Activated T-cell treated with anti-CD3 and anti-CD28 coated beads, Interleukin-2, amount 50 U/mL, for 4 hours (primary cell): ENCODE measurements around the gene XIRP2. TPM values are rescaled to one million over a fixed set of nuclear protein-coding genes. Genes with fewer than 3 reads are reported as not detected.
"Not testable (repeated sequence)": the region's sequence is repeated elsewhere in the genome, so short reads cannot be mapped to it uniquely, and the experiment has no call there.

ENCODE experiments used
- ATAC-seq, 2 donors: fragments of 200-7000 bp; cut with Tn5 transposase; one replicate each; pipeline ENCODE4 v1.10.0; 2021
- DNase-seq: peaks from one replicate; pipeline ENCODE4 v3.0.0-alpha.2; 2020
- H3K27me3 Mint-ChIP-seq: one replicate; pipeline ENCODE4 v1.8.0; 2021; ENCODE audit warnings: low read depth, mixed read lengths
- H3K36me3 Mint-ChIP-seq: one replicate; pipeline ENCODE4 v1.8.0; 2022; ENCODE audit warnings: mixed read lengths; ENCODE audit not compliant: insufficient read depth
- H3K4me1 Mint-ChIP-seq: one replicate; pipeline ENCODE4 v1.8.0; 2021; ENCODE audit warnings: low read depth, mixed read lengths
- H3K4me3 Mint-ChIP-seq: one replicate; pipeline ENCODE4 v1.8.0; 2021; ENCODE audit warnings: mild to moderate bottlenecking, moderate library complexity, mixed read lengths
- H3K9me3 Mint-ChIP-seq: one replicate; pipeline ENCODE4 v1.8.0; 2021; ENCODE audit warnings: mixed read lengths
- total RNA-seq, 3 donors: library from RNA; stranded (reverse); gene quantifications; one replicate each; pipeline ENCODE4 v1.2.1, GENCODE V29; 2021

XIRP2 gene
- total RNA-seq, 3 donors from 2014 or later: not detected

GRCh38 chr2:167028503-167028902, 140.2 kb downstream of the XIRP2 start:
- Mint-ChIP-seq H3K4me1 (no peaks in the 10 kb centered on the region), H3K27me3 (no peaks in the 10 kb centered on the region), H3K36me3 (no peaks in the 10 kb centered on the region), H3K9me3 (peaks cover 20% of the 10 kb centered on the region), H3K4me3 (no peak overlapping the region)
- no peak for DNase-seq
- no peak for ATAC-seq

- DNase-seq, ATAC-seq, H3K4me3 Mint-ChIP-seq, H3K36me3 Mint-ChIP-seq, H3K4me1 Mint-ChIP-seq, H3K27me3 Mint-ChIP-seq: not testable (repeated sequence)
- peaks cover 27% of the 10 kb centered on the region for H3K9me3 Mint-ChIP-seq
Measured at GRCh38 chr2:167034976-167035375, 146.7 kb downstream of the XIRP2 start.

- Mint-ChIP-seq H3K27me3 (no peaks in the 10 kb centered on the region), H3K9me3 (peaks cover 3% of the 10 kb centered on the region)
Measured at GRCh38 chr2:167048829-167049228, 160.5 kb downstream of the XIRP2 start.

GRCh38 chr2:167049659-167050058, 161.4 kb downstream of the XIRP2 start:
- ATAC-seq: no peak
- H3K4me3 Mint-ChIP-seq: no peak overlapping the region
- H3K4me1 Mint-ChIP-seq: no peaks in the 10 kb centered on the region
- no peak for DNase-seq
- H3K9me3 Mint-ChIP-seq: peaks cover 3% of the 10 kb centered on the region
- no peaks in the 10 kb centered on the region for H3K27me3 Mint-ChIP-seq
- no peaks in the 10 kb centered on the region for H3K36me3 Mint-ChIP-seq

More at GRCh38 chr2:167048829-167049228, 160.5 kb downstream of the XIRP2 start:
- no peak for ATAC-seq
- H3K36me3 Mint-ChIP-seq: no peaks in the 10 kb centered on the region
- DNase-seq: no peak
- no peaks in the 10 kb centered on the region for H3K4me1 Mint-ChIP-seq
- no peak overlapping the region for H3K4me3 Mint-ChIP-seq

- peaks cover 3% of the 10 kb centered on the region for H3K9me3 Mint-ChIP-seq
- ATAC-seq: no peak
- no peaks in the 10 kb centered on the region for H3K36me3 Mint-ChIP-seq
Measured at GRCh38 chr2:167052825-167053224, 164.5 kb downstream of the XIRP2 start.

GRCh38 chr2:167054881-167055280, 166.6 kb downstream of the XIRP2 start:
- no peak for DNase-seq
- no peak overlapping the region for H3K4me3 Mint-ChIP-seq
- H3K36me3 Mint-ChIP-seq: no peaks in the 10 kb centered on the region
- ATAC-seq: no peak
- H3K27me3 Mint-ChIP-seq: no peaks in the 10 kb centered on the region
- no peaks in the 10 kb centered on the region for H3K4me1 Mint-ChIP-seq
- peaks cover 3% of the 10 kb centered on the region for H3K9me3 Mint-ChIP-seq

More at GRCh38 chr2:167052825-167053224, 164.5 kb downstream of the XIRP2 start:
- DNase-seq: no peak
- H3K4me3 Mint-ChIP-seq: no peak overlapping the region
- no peaks in the 10 kb centered on the region for H3K4me1 Mint-ChIP-seq
- H3K27me3 Mint-ChIP-seq: no peaks in the 10 kb centered on the region

GRCh38 chr2:167057446-167057845, 169.2 kb downstream of the XIRP2 start:
- Mint-ChIP-seq H3K4me3 (no peak overlapping the region), H3K4me1 (no peaks in the 10 kb centered on the region), H3K9me3 (peaks cover 5% of the 10 kb centered on the region), H3K36me3 (no peaks in the 10 kb centered on the region), H3K27me3 (no peaks in the 10 kb centered on the region)
- DNase-seq: no peak
- ATAC-seq: no peak

GRCh38 chr2:167059173-167059572, 170.9 kb downstream of the XIRP2 start:
- Mint-ChIP-seq H3K36me3 (no peaks in the 10 kb centered on the region), H3K27me3 (no peaks in the 10 kb centered on the region), H3K9me3 (peaks cover 5% of the 10 kb centered on the region), H3K4me1 (no peaks in the 10 kb centered on the region), H3K4me3 (no peak overlapping the region)
- ATAC-seq: no peak
- no peak for DNase-seq

- Mint-ChIP-seq H3K9me3 (peaks cover 3% of the 10 kb centered on the region), H3K4me1 (no peaks in the 10 kb centered on the region), H3K36me3 (no peaks in the 10 kb centered on the region), H3K4me3 (no peak overlapping the region), H3K27me3 (no peaks in the 10 kb centered on the region)
- DNase-seq (no peak), ATAC-seq (no peak)
Measured at GRCh38 chr2:167069855-167070254, 181.6 kb downstream of the XIRP2 start.

GRCh38 chr2:167075708-167076107, 187.4 kb downstream of the XIRP2 start:
- ATAC-seq, H3K27me3 Mint-ChIP-seq, DNase-seq, H3K4me3 Mint-ChIP-seq, H3K9me3 Mint-ChIP-seq, H3K4me1 Mint-ChIP-seq, H3K36me3 Mint-ChIP-seq: not testable (repeated sequence)

GRCh38 chr2:167098931-167099330, 210.7 kb downstream of the XIRP2 start:
- not testable (repeated sequence) for ATAC-seq, DNase-seq, H3K27me3 Mint-ChIP-seq, H3K4me1 Mint-ChIP-seq, H3K36me3 Mint-ChIP-seq, H3K9me3 Mint-ChIP-seq, H3K4me3 Mint-ChIP-seq

- DNase-seq (no peak), ATAC-seq (no peak)
- Mint-ChIP-seq H3K36me3 (no peaks in the 10 kb centered on the region), H3K27me3 (no peaks in the 10 kb centered on the region), H3K4me1 (no peaks in the 10 kb centered on the region), H3K4me3 (no peak overlapping the region), H3K9me3 (no peaks in the 10 kb centered on the region)
Measured at GRCh38 chr2:167100506-167100905, 212.2 kb downstream of the XIRP2 start.

- Mint-ChIP-seq H3K27me3 (no peaks in the 10 kb centered on the region), H3K4me3 (no peak overlapping the region), H3K9me3 (peaks cover 6% of the 10 kb centered on the region), H3K4me1 (no peaks in the 10 kb centered on the region), H3K36me3 (no peaks in the 10 kb centered on the region)
- ATAC-seq (no peak), DNase-seq (no peak)
Measured at GRCh38 chr2:167103028-167103756, 214.9 kb downstream of the XIRP2 start.

GRCh38 chr2:167103757-167104133, 215.5 kb downstream of the XIRP2 start:
- Mint-ChIP-seq H3K9me3 (peaks cover 7% of the 10 kb centered on the region), H3K27me3 (no peaks in the 10 kb centered on the region), H3K36me3 (no peaks in the 10 kb centered on the region), H3K4me3 (no peak overlapping the region), H3K4me1 (no peaks in the 10 kb centered on the region)
- ATAC-seq (no peak), DNase-seq (no peak)

GRCh38 chr2:167104691-167105090, 216.4 kb downstream of the XIRP2 start:
- ATAC-seq (no peak), DNase-seq (no peak)
- H3K4me1 Mint-ChIP-seq: no peaks in the 10 kb centered on the region
- no peaks in the 10 kb centered on the region for H3K27me3 Mint-ChIP-seq
- no peaks in the 10 kb centered on the region for H3K36me3 Mint-ChIP-seq
- H3K9me3 Mint-ChIP-seq: peaks cover 10% of the 10 kb centered on the region
- H3K4me3 Mint-ChIP-seq: no peak overlapping the region
